ENCODE results near the gene ACSL4.
"Not testable (repeated sequence)": the region's sequence is repeated elsewhere in the genome, so short reads cannot be mapped to it uniquely, and the experiment has no call there.

ACSL4 gene

GRCh38 chrX:109742722-109743121, 9.7 kb upstream of the ACSL4 start:
- Mint-ChIP-seq H3K27ac (no peak overlapping the region), H3K36me3 (ENCODE audit: low read depth) (no peaks in the 10 kb centered on the region), H3K27me3 (peaks cover 10% of the 10 kb centered on the region), H3K4me3 (no peak overlapping the region), H3K4me1 (ENCODE audit: low read depth) (no peaks in the 10 kb centered on the region), H3K9me3 (no peaks in the 10 kb centered on the region)
- no peak for DNase-seq

DNA sequence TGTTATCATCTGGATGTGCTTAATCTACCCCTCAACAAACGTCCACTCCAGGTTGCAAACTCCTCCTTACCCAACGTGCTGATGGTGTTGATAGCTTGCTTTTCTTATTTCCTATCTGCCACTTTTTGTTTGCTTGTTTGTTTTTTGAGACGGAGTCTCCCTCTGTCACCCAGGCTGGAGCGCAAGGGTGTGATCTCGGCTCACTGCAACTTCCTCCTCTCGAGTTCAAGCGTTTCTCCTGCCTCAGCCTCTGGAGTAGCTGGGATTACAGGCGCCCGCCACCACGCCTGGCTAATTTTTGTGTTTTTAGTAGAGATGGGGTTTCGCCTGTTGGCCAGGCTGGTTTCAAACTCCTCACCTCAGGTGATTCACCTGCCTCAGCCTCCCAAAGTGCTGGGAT, 7.8 kb upstream of the ACSL4 start:
- not testable (repeated sequence) for H3K27ac Mint-ChIP-seq; H3K36me3 Mint-ChIP-seq (ENCODE audit: low read depth); DNase-seq; H3K4me1 Mint-ChIP-seq (ENCODE audit: low read depth); H3K9me3 Mint-ChIP-seq; H3K4me3 Mint-ChIP-seq
- H3K27me3 Mint-ChIP-seq: peaks cover 11% of the 10 kb centered on the region

DNA sequence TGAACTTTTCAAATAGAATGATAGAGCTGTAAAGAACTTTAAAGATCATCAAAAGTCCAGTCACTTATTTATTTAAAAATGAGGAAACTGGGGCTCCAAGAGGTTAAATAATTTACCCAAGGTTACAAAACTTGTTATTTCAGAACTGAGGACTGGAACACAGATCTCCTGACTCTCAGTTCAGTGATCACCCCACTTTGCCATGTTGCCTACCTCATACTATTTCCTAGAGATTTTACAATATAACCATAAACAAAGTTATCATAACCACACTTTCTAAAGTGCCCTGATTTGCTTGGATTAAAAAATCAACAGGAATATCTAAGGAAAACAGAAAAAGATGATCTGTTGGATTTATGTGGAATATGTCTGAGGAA, 7.4 kb upstream of the ACSL4 start:
- H3K36me3 Mint-ChIP-seq (ENCODE audit: low read depth): no peaks in the 10 kb centered on the region
- peaks cover 11% of the 10 kb centered on the region for H3K27me3 Mint-ChIP-seq
- no peak for DNase-seq
- peaks cover 1% of the 10 kb centered on the region for H3K4me1 Mint-ChIP-seq (ENCODE audit: low read depth)
- H3K4me3 Mint-ChIP-seq: no peak overlapping the region
- no peaks in the 10 kb centered on the region for H3K9me3 Mint-ChIP-seq
- no peak overlapping the region for H3K27ac Mint-ChIP-seq

GRCh38 chrX:109739625-109740432, 6.8 kb upstream of the ACSL4 start:
- H3K36me3 Mint-ChIP-seq (ENCODE audit: low read depth): no peaks in the 10 kb centered on the region
- H3K27ac Mint-ChIP-seq: no peak overlapping the region
- no peak for DNase-seq
- H3K27me3 Mint-ChIP-seq: peaks cover 11% of the 10 kb centered on the region
- H3K4me1 Mint-ChIP-seq (ENCODE audit: low read depth): peaks cover 4% of the 10 kb centered on the region
- no peaks in the 10 kb centered on the region for H3K9me3 Mint-ChIP-seq
- H3K4me3 Mint-ChIP-seq: no peak overlapping the region

GRCh38 chrX:109735202-109735744, 2.2 kb upstream of the ACSL4 start:
- no peak for DNase-seq
- Mint-ChIP-seq H3K4me1 (ENCODE audit: low read depth) (peaks cover 15% of the 10 kb centered on the region), H3K27me3 (peaks cover 11% of the 10 kb centered on the region), H3K4me3 (no peak overlapping the region), H3K36me3 (ENCODE audit: low read depth) (peaks cover 18% of the 10 kb centered on the region), H3K27ac (no peak overlapping the region), H3K9me3 (no peaks in the 10 kb centered on the region)

GRCh38 chrX:109733613-109734083, 591 bp upstream of the ACSL4 start:
- no peak for DNase-seq
- peaks cover 27% of the 10 kb centered on the region for H3K4me1 Mint-ChIP-seq (ENCODE audit: low read depth)
- peaks cover 27% of the 10 kb centered on the region for H3K36me3 Mint-ChIP-seq (ENCODE audit: low read depth)
- peak overlapping the region; percentile 82 for H3K4me3 Mint-ChIP-seq
- no peaks in the 10 kb centered on the region for H3K9me3 Mint-ChIP-seq
- H3K27ac Mint-ChIP-seq: peak overlapping the region; percentile 93
- peaks cover 12% of the 10 kb centered on the region for H3K27me3 Mint-ChIP-seq

DNA sequence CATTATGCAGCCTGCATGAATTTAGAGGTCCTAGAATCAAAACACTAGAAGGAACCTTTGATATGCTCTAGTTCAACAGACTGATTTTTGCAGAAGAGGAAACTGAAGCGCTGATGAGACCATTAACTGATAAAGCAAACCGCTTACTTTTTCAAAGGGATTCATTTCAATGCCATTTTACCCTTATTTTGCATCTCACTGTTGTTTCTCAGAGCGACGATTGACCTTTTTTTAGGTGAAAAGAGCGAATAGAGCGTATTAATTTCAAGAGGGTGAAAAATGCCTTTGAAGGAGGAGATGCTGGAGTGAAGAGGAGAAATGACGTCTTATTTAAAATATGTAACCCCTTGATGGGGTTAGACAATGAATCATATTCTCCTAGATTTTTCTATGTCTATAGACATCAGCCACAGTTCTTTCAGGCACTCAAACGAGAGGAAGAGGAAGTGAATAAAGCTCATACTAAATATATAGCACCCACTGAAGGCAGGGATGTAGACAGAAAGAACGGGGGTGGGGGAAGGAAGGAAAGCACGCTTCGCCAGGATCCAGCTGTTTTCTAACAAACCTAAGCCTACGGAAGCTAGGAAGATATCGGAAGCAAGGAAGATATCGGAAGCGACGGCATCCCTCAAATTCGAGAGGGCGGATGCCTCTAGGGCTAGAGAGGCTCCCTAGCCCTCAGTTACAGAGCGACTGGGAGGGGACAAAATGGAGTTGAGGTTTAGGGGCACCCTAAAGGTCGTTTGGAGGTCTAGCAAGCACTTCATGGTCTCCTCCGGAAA, 848 bp downstream of the ACSL4 start:
- peak overlapping the region; percentile 92 for H3K4me3 Mint-ChIP-seq
- peak overlapping the region; percentile 98 for H3K27ac Mint-ChIP-seq
- peak; percentile 58 for DNase-seq
- peaks cover 12% of the 10 kb centered on the region for H3K27me3 Mint-ChIP-seq
- peaks cover 38% of the 10 kb centered on the region for H3K36me3 Mint-ChIP-seq (ENCODE audit: low read depth)
- peaks cover 40% of the 10 kb centered on the region for H3K4me1 Mint-ChIP-seq (ENCODE audit: low read depth)
- H3K9me3 Mint-ChIP-seq: no peaks in the 10 kb centered on the region

GRCh38 chrX:109728173-109728535, 4.9 kb downstream of the ACSL4 start:
- peaks cover 8% of the 10 kb centered on the region for H3K27me3 Mint-ChIP-seq
- peaks cover 34% of the 10 kb centered on the region for H3K4me1 Mint-ChIP-seq (ENCODE audit: low read depth)
- no peak for DNase-seq
- peaks cover 47% of the 10 kb centered on the region for H3K36me3 Mint-ChIP-seq (ENCODE audit: low read depth)
- H3K27ac Mint-ChIP-seq: peak overlapping the region; percentile 89
- no peaks in the 10 kb centered on the region for H3K9me3 Mint-ChIP-seq
- peak overlapping the region; percentile 51 for H3K4me3 Mint-ChIP-seq

- H3K27me3 Mint-ChIP-seq, H3K9me3 Mint-ChIP-seq, H3K27ac Mint-ChIP-seq, H3K4me3 Mint-ChIP-seq, DNase-seq: not testable (repeated sequence)
- Mint-ChIP-seq H3K4me1 (ENCODE audit: low read depth) (peaks cover 37% of the 10 kb centered on the region), H3K36me3 (ENCODE audit: low read depth) (peaks cover 30% of the 10 kb centered on the region)
Measured at GRCh38 chrX:109724971-109725370, 8.1 kb downstream of the ACSL4 start.

DNA sequence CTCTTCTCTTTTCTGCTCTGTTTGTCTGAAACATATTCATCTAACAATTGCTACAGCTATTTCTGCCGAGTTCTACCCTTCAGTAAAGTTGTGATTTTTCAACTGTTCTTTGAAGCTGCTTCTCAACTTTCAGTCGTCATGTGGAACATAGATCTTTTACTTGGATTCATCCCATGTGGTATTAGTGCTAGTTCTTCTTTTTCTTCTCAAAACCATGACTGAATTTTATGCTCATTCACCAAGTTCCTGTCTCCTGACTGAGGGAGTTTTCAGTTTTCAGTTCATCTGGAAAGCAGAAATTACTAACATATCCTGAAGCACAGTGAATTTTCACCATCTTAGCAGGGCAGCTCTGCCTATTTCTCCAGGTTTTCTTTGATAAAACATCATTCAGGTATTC, 12.1 kb downstream of the ACSL4 start:
- Mint-ChIP-seq H3K4me1 (ENCODE audit: low read depth) (peaks cover 26% of the 10 kb centered on the region), H3K36me3 (ENCODE audit: low read depth) (peaks cover 16% of the 10 kb centered on the region), H3K27ac (no peak overlapping the region), H3K4me3 (no peak overlapping the region), H3K9me3 (no peaks in the 10 kb centered on the region), H3K27me3 (peaks cover 3% of the 10 kb centered on the region)
- no peak for DNase-seq

GRCh38 chrX:109719264-109719663, 13.8 kb downstream of the ACSL4 start:
- Mint-ChIP-seq H3K4me3 (no peak overlapping the region), H3K4me1 (ENCODE audit: low read depth) (peaks cover 26% of the 10 kb centered on the region), H3K27ac (no peak overlapping the region), H3K27me3 (no peaks in the 10 kb centered on the region), H3K36me3 (ENCODE audit: low read depth) (peaks cover 13% of the 10 kb centered on the region), H3K9me3 (no peaks in the 10 kb centered on the region)
- no peak for DNase-seq

- peaks cover 6% of the 10 kb centered on the region for H3K27me3 Mint-ChIP-seq
- peaks cover 15% of the 10 kb centered on the region for H3K36me3 Mint-ChIP-seq (ENCODE audit: low read depth)
- no peak overlapping the region for H3K27ac Mint-ChIP-seq
- no peak overlapping the region for H3K4me3 Mint-ChIP-seq
- DNase-seq: no peak
- H3K4me1 Mint-ChIP-seq (ENCODE audit: low read depth): peaks cover 33% of the 10 kb centered on the region
- H3K9me3 Mint-ChIP-seq: no peaks in the 10 kb centered on the region
Measured at GRCh38 chrX:109716431-109717028, 16.5 kb downstream of the ACSL4 start.

DNA sequence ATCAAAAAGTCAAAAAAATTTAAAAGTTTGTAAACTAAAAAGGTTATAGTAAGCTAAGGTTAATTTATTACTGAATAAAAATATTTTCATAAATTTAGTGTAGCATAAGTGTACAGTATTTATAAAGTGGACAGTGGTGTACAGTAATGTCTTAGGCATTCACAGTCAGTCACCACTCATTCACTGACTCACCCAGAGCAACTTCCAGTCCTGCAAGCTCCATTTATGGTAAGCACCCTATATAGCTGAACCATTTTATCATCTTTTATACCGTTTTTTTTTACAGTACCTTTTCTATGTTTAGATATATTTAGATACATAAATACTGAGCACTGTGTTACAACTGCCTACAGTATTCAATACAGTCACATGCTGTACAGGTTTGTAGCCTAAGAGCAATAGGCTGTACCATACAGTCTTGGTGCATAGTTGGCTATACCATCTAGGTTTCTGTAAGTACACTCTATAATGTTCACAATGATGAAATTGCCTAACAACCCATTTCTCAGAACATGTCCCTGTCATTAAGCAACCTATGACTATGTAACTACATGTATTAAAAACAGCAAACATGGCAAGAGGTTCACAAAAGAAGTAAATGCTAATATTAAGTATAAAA, 18.6 kb downstream of the ACSL4 start:
- peaks cover 6% of the 10 kb centered on the region for H3K27me3 Mint-ChIP-seq
- peaks cover 15% of the 10 kb centered on the region for H3K36me3 Mint-ChIP-seq (ENCODE audit: low read depth)
- H3K4me1 Mint-ChIP-seq (ENCODE audit: low read depth): peaks cover 45% of the 10 kb centered on the region
- H3K9me3 Mint-ChIP-seq: no peaks in the 10 kb centered on the region
- no peak overlapping the region for H3K4me3 Mint-ChIP-seq
- DNase-seq: no peak
- H3K27ac Mint-ChIP-seq: peak overlapping the region; percentile 14

DNA sequence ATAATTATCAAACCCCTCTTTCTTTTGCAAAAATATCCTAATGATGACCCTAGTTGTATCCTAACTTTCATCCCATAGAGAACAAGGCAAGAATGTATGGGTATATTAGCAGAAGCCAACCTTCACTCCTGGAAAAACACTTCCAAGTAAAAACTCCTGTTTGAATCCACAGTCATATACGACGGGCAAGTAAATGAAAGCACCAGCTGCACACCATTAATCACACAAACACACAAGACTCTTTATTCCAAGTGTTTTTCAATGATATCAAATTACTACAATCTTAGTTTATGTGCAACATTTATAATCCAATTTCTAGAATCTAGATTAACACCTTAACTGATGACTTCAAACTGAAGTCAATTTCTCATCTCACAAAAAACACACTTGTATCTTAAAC, 22.9 kb downstream of the ACSL4 start:
- H3K9me3 Mint-ChIP-seq: no peaks in the 10 kb centered on the region
- H3K36me3 Mint-ChIP-seq (ENCODE audit: low read depth): peaks cover 11% of the 10 kb centered on the region
- no peak overlapping the region for H3K4me3 Mint-ChIP-seq
- peaks cover 67% of the 10 kb centered on the region for H3K4me1 Mint-ChIP-seq (ENCODE audit: low read depth)
- peak overlapping the region; percentile 10 for H3K27ac Mint-ChIP-seq
- DNase-seq: no peak
- H3K27me3 Mint-ChIP-seq: peaks cover 6% of the 10 kb centered on the region

Data from activated T-cell treated with anti-CD3 and anti-CD28 coated beads, Interleukin-2, amount 50 U/mL, for 24 hours (primary cell).